GM19239 (cell line): ENCODE measurements around the gene ZNF574.

Experiments used
- DNase-seq: peaks from one replicate; pipeline ENCODE4 v3.0.0; 2011; ENCODE audit warnings: low spot score; ENCODE audit not compliant: insufficient read length
- FAIRE-seq: peaks from 2 replicates; lab custom pipeline; 2011; peaks lifted over from hg19 to GRCh38; lab: Jason Lieb, UNC

ZNF574 gene

DNA sequence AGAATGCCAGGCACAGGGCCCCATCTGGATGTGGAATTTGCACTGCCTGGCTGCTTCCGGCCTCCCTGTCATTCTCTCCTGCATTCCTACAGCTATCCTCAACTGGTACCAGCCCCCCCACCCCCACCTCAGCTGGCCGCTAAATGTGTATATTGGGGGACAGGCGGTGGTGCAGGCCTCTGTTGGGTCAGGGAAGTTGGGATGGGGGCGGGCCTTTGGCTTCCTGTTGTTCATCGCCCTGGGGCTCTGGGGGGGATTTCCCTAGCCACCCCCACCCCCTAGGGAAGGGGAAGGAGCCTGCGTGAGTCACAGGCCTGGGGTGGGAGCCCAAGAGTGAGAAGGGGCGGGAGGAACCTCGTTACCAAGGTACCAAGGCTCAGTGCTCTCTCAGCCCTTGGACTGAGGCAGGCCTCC, 45.7 kb downstream of the ZNF574 start:
- peak; percentile 95 for FAIRE-seq
- DNase-seq: peak; percentile 67

DNA sequence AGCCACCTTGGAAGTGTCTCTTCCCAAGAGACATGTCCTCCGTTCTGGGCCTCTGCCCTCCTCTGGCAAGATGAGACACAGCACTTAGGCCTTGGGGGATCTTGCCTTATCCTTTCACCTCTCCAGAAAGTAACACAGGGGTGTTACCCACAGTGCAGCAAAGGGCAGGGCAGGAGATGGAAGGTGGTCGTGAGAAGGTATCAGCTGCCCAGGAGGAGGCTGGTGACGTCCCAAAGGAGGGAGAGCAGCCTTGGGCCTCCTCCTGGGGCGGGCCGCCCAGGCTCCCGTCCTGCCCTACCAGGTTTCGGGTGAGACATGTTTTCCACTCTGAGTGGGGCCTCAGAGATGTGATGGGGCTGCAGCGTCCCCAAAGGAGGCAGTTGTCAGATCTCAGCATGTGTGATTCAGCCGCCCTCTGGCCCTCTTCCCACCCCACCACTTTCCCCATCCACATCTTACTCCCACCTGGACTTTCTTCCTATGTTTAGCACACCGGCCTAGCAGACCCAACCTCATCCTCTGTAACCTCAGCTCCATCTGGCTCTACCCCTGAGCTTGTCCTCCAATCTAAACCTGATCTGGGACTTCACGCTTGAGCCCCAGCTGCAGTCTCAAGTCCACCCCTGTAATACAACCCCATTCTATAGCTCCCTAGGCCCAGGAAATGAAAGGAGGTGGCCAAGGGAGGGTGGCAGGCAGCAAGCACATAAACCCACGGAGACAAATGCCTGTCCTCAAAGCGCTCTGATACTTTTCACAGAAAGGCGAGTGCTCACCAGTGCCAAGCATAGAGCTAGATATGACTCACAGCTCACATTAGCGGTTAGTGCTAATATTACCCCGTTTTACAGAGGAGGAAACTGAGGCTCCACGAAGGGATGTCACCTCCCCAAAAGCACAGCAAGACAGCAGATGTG, 47.0 kb downstream of the ZNF574 start:
- FAIRE-seq (peak; percentile 94), DNase-seq (peak; percentile 36)

DNA sequence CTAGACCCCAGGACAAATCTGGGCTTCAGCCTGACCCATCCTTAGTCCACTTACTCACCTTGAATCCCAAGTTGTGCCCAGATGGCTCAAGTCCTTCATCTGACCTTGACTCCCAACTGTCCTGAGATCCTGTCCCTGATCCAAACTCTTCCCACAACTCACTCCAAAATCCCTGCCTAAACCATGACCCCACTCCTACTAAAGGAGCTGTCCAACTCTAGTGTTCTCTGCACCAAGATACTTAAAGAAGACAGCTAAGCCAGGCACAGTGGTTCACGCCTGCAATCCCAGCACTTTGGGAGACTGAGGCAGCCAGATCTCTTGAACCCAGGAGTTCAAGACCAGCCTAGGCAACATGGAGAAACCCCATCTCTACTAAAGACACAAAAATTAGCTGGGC, 47.8 kb downstream of the ZNF574 start:
- FAIRE-seq (peak; percentile 80), DNase-seq (no peak)

GRCh38 chr19:42124386-42124901, 48.5 kb downstream of the ZNF574 start:
- DNase-seq (no peak), FAIRE-seq (no peak)

- no peak for FAIRE-seq
- DNase-seq: no peak
These were observed 49.6 kb downstream of the ZNF574 start for GRCh38 chr19:42125536-42125935.

DNA sequence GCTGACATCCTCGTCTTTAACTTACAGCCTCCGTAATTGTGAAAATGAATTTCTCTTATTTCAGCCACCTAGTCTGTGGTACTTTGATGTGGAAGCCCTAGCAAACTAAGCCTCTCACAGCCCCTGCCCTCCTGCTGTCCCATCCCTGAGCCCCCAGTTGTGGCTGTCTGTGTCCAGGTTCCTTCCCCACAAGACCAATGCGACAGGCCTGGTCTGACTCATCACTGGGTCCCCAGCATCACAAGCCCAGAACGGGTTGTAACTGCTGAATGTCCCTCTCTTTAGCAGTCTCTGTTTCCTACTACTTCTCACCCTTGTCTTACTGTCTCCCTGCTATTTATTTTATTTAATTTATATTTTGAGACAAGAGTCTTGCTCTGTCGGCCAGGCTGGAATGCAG, 50.6 kb downstream of the ZNF574 start:
- DNase-seq: no peak
- peak; percentile 86 for FAIRE-seq

DNA sequence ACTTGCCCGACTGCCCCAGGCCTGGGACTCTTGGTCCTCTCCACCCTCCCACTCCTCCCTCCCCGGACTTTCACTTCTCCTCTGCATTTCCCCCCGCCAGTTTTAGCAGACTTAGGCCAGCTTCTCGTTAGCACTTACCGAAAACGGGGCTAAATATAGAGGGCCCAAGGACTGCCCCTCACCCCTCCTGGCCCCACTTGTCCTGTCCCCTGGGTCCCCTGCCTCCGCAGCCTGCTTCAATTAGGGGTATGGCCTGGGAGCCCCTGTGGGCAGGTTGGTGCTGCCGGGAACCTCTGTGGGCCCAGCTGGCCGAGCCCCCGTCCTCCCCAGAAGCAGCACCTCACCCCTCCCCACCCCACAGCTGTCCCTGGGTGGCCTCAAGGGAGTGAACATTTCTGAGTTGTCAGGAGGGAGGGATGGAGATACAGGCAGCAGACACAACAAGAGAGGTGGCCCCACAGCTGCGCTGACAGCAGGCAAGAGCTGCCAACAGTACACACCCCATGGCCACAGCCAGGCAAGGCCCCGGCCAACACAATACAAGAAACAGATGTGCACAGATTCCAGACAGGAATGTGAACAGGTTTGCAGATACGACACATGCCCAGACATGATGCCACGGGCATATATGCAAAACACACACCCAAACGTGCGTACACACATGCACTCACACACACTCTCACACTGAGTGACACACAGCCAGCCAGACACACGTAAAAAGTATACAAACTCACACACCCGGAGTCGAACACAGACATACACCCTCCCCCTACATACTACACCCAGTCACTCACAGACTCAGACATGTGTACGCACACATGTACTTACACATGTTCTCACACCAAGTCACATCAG, 53.7 kb downstream of the ZNF574 start:
- peak; percentile 100 for FAIRE-seq
- DNase-seq: no peak

DNA sequence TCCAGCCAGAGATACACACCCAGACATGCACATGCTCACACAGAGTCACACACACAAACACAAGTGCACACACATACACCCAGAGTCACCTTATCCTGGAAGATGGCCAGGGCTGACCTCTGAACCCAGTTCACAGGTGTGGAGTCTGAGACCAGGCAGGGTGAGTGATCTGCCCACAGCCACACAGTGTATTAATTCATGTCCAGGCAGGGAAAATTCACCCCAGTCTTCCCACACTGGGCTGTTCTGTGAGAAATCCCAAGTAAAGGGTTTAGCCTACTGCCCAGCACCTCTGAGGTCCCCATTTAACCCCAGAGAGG, 54.2 kb downstream of the ZNF574 start:
- FAIRE-seq (no peak), DNase-seq (no peak)
